HEK293 (cell line): Measurements from ENCODE around the gene ARHGEF28.

Source experiments
- CTCF ChIA-PET: fragments of 350-600 bp; formaldehyde crosslinking; extraction: SDS; loops from one replicate; lab custom pipeline; 2021; ENCODE audit warnings: antibody characterized with exemption; lab: Yijun Ruan, JAX
- POLR2A ChIA-PET: fragments of 300-600 bp; formaldehyde crosslinking; extraction: SDS; loops from one replicate; lab custom pipeline; 2020; ENCODE audit warnings: antibody characterized with exemption, inconsistent platforms; lab: Yijun Ruan, JAX
- H3K27ac ChIP-seq: fragments of 200-500 bp; sonication (Bioruptor generic); 2 replicates; pipeline ENCODE4 v1.5.1; 2014; ENCODE audit warnings: low read depth, low read length, control low read depth, inconsistent platforms; ENCODE audit errors: extremely low read depth
- H3K36me3 ChIP-seq, 2 experiments: fragments of 200-500 bp in 1 of 2; sonication (Bioruptor generic) in 1 of 2; 1 replicate in 1 of 2; 2 replicates in 1 of 2; pipeline ENCODE4 v1.5.1; 2014 to 2017; ENCODE audit warnings: inconsistent platforms in 2 of 2, low read length in 2 of 2; ENCODE audit not compliant: control insufficient read depth in 2 of 2, insufficient read depth in 1 of 2
- H3K4me1 ChIP-seq: fragments of 200-500 bp; sonication (Bioruptor generic); 2 replicates; pipeline ENCODE4 v1.5.1; 2014; ENCODE audit warnings: mild to moderate bottlenecking, low read length, inconsistent platforms; ENCODE audit not compliant: control insufficient read depth, insufficient read depth
- H3K4me3 ChIP-seq: 2 replicates; pipeline ENCODE4 v1.5.1; 2011; ENCODE audit warnings: low read depth, mild to moderate bottlenecking, control low read depth, low read length, moderate library complexity
- H3K9me3 ChIP-seq: fragments of 200-500 bp; sonication (Bioruptor generic); 2 replicates; pipeline ENCODE4 v1.5.1; 2014; ENCODE audit warnings: low read depth, low read length, inconsistent platforms; ENCODE audit not compliant: control insufficient read depth, insufficient read depth
- BCL6B ChIP-seq: fragments of 450-650 bp; formaldehyde crosslinking; IDR thresholded peaks from 2 replicates; pipeline ENCODE4 v1.5.1; 2017; ENCODE audit warnings: missing biosample characterization, missing genetic modification characterization
- GLI4 ChIP-seq: fragments of 450-650 bp; formaldehyde crosslinking; IDR thresholded peaks from 2 replicates; pipeline ENCODE4 v1.5.1; 2016; ENCODE audit warnings: missing biosample characterization, missing genetic modification characterization
- GLIS1 ChIP-seq: fragments of 450-650 bp; formaldehyde crosslinking; IDR thresholded peaks from 2 replicates; pipeline ENCODE4 v1.5.1; 2016; ENCODE audit warnings: missing biosample characterization, missing genetic modification characterization
- KLF8 ChIP-seq: fragments of 450-650 bp; formaldehyde crosslinking; IDR thresholded peaks from 2 replicates; pipeline ENCODE4 v1.5.1; 2016; ENCODE audit warnings: missing biosample characterization, missing genetic modification characterization
- KLF9 ChIP-seq: fragments of 450-650 bp; formaldehyde crosslinking; IDR thresholded peaks from 2 replicates; pipeline ENCODE4 v1.5.1; 2016; ENCODE audit warnings: missing biosample characterization, missing genetic modification characterization, low read depth
- MYNN ChIP-seq: fragments of 450-650 bp; formaldehyde crosslinking; IDR thresholded peaks from 2 replicates; pipeline ENCODE4 v1.5.1; 2016; ENCODE audit warnings: missing biosample characterization, missing genetic modification characterization, borderline replicate concordance
- SETDB1 ChIP-seq: IDR thresholded peaks from one replicate; pipeline ENCODE4 v1.6.1; 2017; ENCODE audit warnings: mild to moderate bottlenecking, low read length, moderate library complexity, mixed read lengths; ENCODE audit not compliant: insufficient read length
- YY1 ChIP-seq: fragments of 450-650 bp; formaldehyde crosslinking; IDR thresholded peaks from 2 replicates; pipeline ENCODE4 v1.5.1; 2018; ENCODE audit warnings: missing biosample characterization, missing genetic modification characterization
- ZBTB6 ChIP-seq: fragments of 450-650 bp; formaldehyde crosslinking; IDR thresholded peaks from 2 replicates; pipeline ENCODE4 v1.5.1; 2017; ENCODE audit warnings: missing biosample characterization, missing genetic modification characterization
- ZIC2 ChIP-seq: fragments of 450-650 bp; formaldehyde crosslinking; IDR thresholded peaks from 2 replicates; pipeline ENCODE4 v1.5.1; 2016; ENCODE audit warnings: missing biosample characterization, missing genetic modification characterization
- ZNF146 ChIP-seq: fragments of 450-650 bp; formaldehyde crosslinking; IDR thresholded peaks from 2 replicates; pipeline ENCODE4 v1.5.1; 2016; ENCODE audit warnings: missing biosample characterization, missing genetic modification characterization
- ZNF148 ChIP-seq: fragments of 450-650 bp; formaldehyde crosslinking; IDR thresholded peaks from 2 replicates; pipeline ENCODE4 v1.5.0; 2017; ENCODE audit warnings: missing biosample characterization, missing genetic modification characterization, borderline replicate concordance
- ZNF169 ChIP-seq: fragments of 450-650 bp; formaldehyde crosslinking; IDR thresholded peaks from 2 replicates; pipeline ENCODE4 v1.5.1; 2016; ENCODE audit warnings: missing biosample characterization, missing genetic modification characterization
- ZNF280C ChIP-seq: fragments of 450-650 bp; formaldehyde crosslinking; IDR thresholded peaks from 2 replicates; pipeline ENCODE4 v1.5.1; 2016; ENCODE audit warnings: missing biosample characterization, missing genetic modification characterization
- ZNF311 ChIP-seq: fragments of 450-650 bp; formaldehyde crosslinking; IDR thresholded peaks from 2 replicates; pipeline ENCODE4 v1.5.1; 2017; ENCODE audit warnings: missing biosample characterization, missing genetic modification characterization, borderline replicate concordance
- ZNF362 ChIP-seq: fragments of 450-650 bp; formaldehyde crosslinking; IDR thresholded peaks from 2 replicates; pipeline ENCODE4 v1.5.1; 2016; ENCODE audit warnings: missing biosample characterization, missing genetic modification characterization
- ZNF404 ChIP-seq: fragments of 450-650 bp; formaldehyde crosslinking; IDR thresholded peaks from 2 replicates; pipeline ENCODE4 v1.5.1; 2017; ENCODE audit warnings: missing biosample characterization, missing genetic modification characterization
- ZNF561 ChIP-seq: fragments of 450-650 bp; IDR thresholded peaks from 2 replicates; pipeline ENCODE4 v1.5.1; 2018; ENCODE audit warnings: missing biosample characterization, missing genetic modification characterization, borderline replicate concordance
- ZNF600 ChIP-seq: fragments of 450-650 bp; formaldehyde crosslinking; IDR thresholded peaks from 2 replicates; pipeline ENCODE4 v1.5.1; 2016; ENCODE audit warnings: missing biosample characterization, missing genetic modification characterization
- ZNF621 ChIP-seq: fragments of 450-650 bp; formaldehyde crosslinking; IDR thresholded peaks from 2 replicates; pipeline ENCODE4 v1.5.1; 2017; ENCODE audit warnings: missing biosample characterization, missing genetic modification characterization
- ZNF677 ChIP-seq: fragments of 450-650 bp; IDR thresholded peaks from 2 replicates; pipeline ENCODE4 v1.5.0; 2018; ENCODE audit warnings: missing biosample characterization, mild to moderate bottlenecking, missing genetic modification characterization, moderate library complexity

ARHGEF28 gene

GRCh38 chr5:73615947-73616346 lies 10.0 kb upstream of the ARHGEF28 start:
- ChIA-PET POLR2A (no interaction called here), CTCF (interaction anchor here (1.3 kb wide), 1 partner anchor 177 kb away, joined by 4 read pairs; no protein-coding TSS in a partner anchor)
- Histone ChIP-seq H3K9me3 (no peaks in the 10 kb centered on the region), H3K4me1 (no peaks in the 10 kb centered on the region), H3K4me3 (no peak overlapping the region), H3K36me3 (no peaks in the 10 kb centered on the region), H3K27ac (no peak overlapping the region)
- no peak for TF ChIP-seq ZNF621 (tag by site-specific recombination)
- TF ChIP-seq ZNF404 (tag by site-specific recombination) = no peak
- TF ChIP-seq MYNN (tag by site-specific recombination) = no peak
- no peak for TF ChIP-seq ZNF169 (tag by site-specific recombination)
- TF ChIP-seq ZNF362 (tag by site-specific recombination) = no peak
- TF ChIP-seq GLI4 (tag by site-specific recombination) = no peak
- TF ChIP-seq SETDB1 = no peak
- TF ChIP-seq ZNF146 = no peak
- no peak for TF ChIP-seq ZNF148 (tag by site-specific recombination)
- no peak for TF ChIP-seq ZNF600 (tag by site-specific recombination)

GRCh38 chr5:73617510-73618279 lies 8.3 kb upstream of the ARHGEF28 start:
- CTCF ChIA-PET = interaction anchor here (0.5 to 1.6 kb wide), 2 partner anchors 15 to 21 kb away, joined by 3 read pairs; no protein-coding TSS in a partner anchor
- H3K36me3 ChIP-seq = no peaks in the 10 kb centered on the region
- no peak for TF ChIP-seq GLIS1
- TF ChIP-seq ZIC2 (tag by site-specific recombination) = no peak
- TF ChIP-seq ZNF280C (tag by site-specific recombination) = no peak
- TF ChIP-seq ZNF311 = no peak
- no peak for TF ChIP-seq ZNF677 (tag by site-specific recombination)
- no peak for TF ChIP-seq KLF9
- TF ChIP-seq BCL6B (tag by site-specific recombination) = no peak
- TF ChIP-seq YY1 = no peak
- no peak for TF ChIP-seq KLF8 (tag by site-specific recombination)
- TF ChIP-seq ZNF561 (tag by site-specific recombination) = no peak
- TF ChIP-seq ZBTB6 (tag by site-specific recombination) = no peak
- TF ChIP-seq, all 188 proteins: peak for 0
- POLR2A ChIA-PET = no interaction called here
- Histone ChIP-seq H3K4me1 (no peaks in the 10 kb centered on the region), H3K27ac (no peak overlapping the region), H3K9me3 (no peaks in the 10 kb centered on the region), H3K4me3 (no peak overlapping the region)
